Posterior cingulate gyrus (tissue), 11 donors: ENCODE data around the gene STK4.
"Not testable (repeated sequence)": the region's sequence is repeated elsewhere in the genome, so short reads cannot be mapped to it uniquely, and the experiment has no call there.

Experiments used
- DNase-seq, 10 donors: peaks; one replicate each; pipeline versions ENCODE4 v3.0.0 to v3.0.0-alpha.2; 2020 to 2021; ENCODE audit warnings: mixed read lengths in 3 of 10
- intact Hi-C: fragments of 100-400 bp; cut with DNase I; formaldehyde crosslinking; loops from one replicate; pipeline ENCODE4 v1.15.1; 2023

Gene STK4

GRCh38 chr20:45049904-45050471 lies 83.7 kb downstream of the STK4 start:
- intact Hi-C loops = loop anchor here (5.0 kb wide), 1 partner anchor 242 kb away; no protein-coding TSS in a partner anchor
- DNase-seq = peak in 7 of 10 donors; percentile 39 to 91 (median 54)

GRCh38 chr20:45051204-45052060 lies 85.1 kb downstream of the STK4 start:
- DNase-seq = no peak
- intact Hi-C loops = no loop called here

GRCh38 chr20:45052698-45053429 lies 86.6 kb downstream of the STK4 start:
- intact Hi-C loops = no loop called here
- no peak for DNase-seq

GRCh38 chr20:45053430-45054351 lies 87.4 kb downstream of the STK4 start:
- no peak for DNase-seq
- intact Hi-C loops = no loop called here

GRCh38 chr20:45055056-45055455 lies 88.7 kb downstream of the STK4 start:
- intact Hi-C loops = no loop called here
- DNase-seq = no peak

- intact Hi-C loops = no loop called here
- no peak for DNase-seq
These were observed 90.3 kb downstream of the STK4 start for GRCh38 chr20:45056473-45057173.

- no peak for DNase-seq
- intact Hi-C loops = no loop called here
These were observed 92.0 kb downstream of the STK4 start for GRCh38 chr20:45058168-45058850.

- intact Hi-C loops = no loop called here
- DNase-seq = peak in 3 of 10 donors; percentile 24 to 36 (median 25)
These were observed 92.9 kb downstream of the STK4 start for GRCh38 chr20:45059022-45059728.

GRCh38 chr20:45060294-45060693 lies 94.0 kb downstream of the STK4 start:
- intact Hi-C loops = no loop called here
- no peak for DNase-seq

GRCh38 chr20:45061244-45061643 lies 94.9 kb downstream of the STK4 start:
- intact Hi-C loops = no loop called here
- no peak for DNase-seq

GRCh38 chr20:45063107-45063506 lies 96.8 kb downstream of the STK4 start:
- intact Hi-C loops, DNase-seq: not testable (repeated sequence)

GRCh38 chr20:45064812-45065211 lies 98.5 kb downstream of the STK4 start:
- no peak for DNase-seq
- intact Hi-C loops = no loop called here

- intact Hi-C loops = no loop called here
- no peak for DNase-seq
These were observed 100.1 kb downstream of the STK4 start for GRCh38 chr20:45066372-45066771.

GRCh38 chr20:45067087-45067486 lies 100.8 kb downstream of the STK4 start:
- intact Hi-C loops = no loop called here
- no peak for DNase-seq

GRCh38 chr20:45067558-45067957 lies 101.2 kb downstream of the STK4 start:
- intact Hi-C loops = no loop called here
- DNase-seq = no peak

- intact Hi-C loops = no loop called here
- DNase-seq = no peak
These were observed 102.9 kb downstream of the STK4 start for GRCh38 chr20:45069261-45069660.

GRCh38 chr20:45070932-45071632 lies 104.8 kb downstream of the STK4 start:
- DNase-seq = no peak
- intact Hi-C loops = no loop called here

- intact Hi-C loops = no loop called here
- DNase-seq = no peak
These were observed 105.8 kb downstream of the STK4 start for GRCh38 chr20:45072066-45072465.
